ENCODE results near the gene TP53TG3B. TPM values are rescaled to one million over a fixed set of nuclear protein-coding genes. Genes with fewer than 3 reads are reported as not detected.
"Not testable (repeated sequence)": the region's sequence is repeated elsewhere in the genome, so short reads cannot be mapped to it uniquely, and the experiment has no call there.

The TP53TG3B gene
- total RNA-seq = not detected
- polyA plus RNA-seq (2013, experiment 1 of 2) = not detected
- polyA plus RNA-seq (2013, experiment 2 of 2) = not detected
- long read RNA-seq, experiment 1 = 0 reads
- long read RNA-seq, experiment 2 = 0 reads
- long read RNA-seq, experiment 3 = 0 reads
- long read RNA-seq, experiment 4 = 0 reads

- DNase-seq; H3K4me3 Mint-ChIP-seq; H3K4me1 ChIP-seq (ENCODE audit: control insufficient read depth, insufficient read depth, low read length); H3K27ac ChIP-seq (ENCODE audit: low read depth, low read length); H3K27ac Mint-ChIP-seq; H3K4me1 Mint-ChIP-seq; H3K9me3 Mint-ChIP-seq; H3K36me3 Mint-ChIP-seq (ENCODE audit: low read depth); H3K27me3 Mint-ChIP-seq (ENCODE audit: insufficient read depth); H3K4me3 ChIP-seq (ENCODE audit: low read length); H3K9me3 ChIP-seq (ENCODE audit: control insufficient read depth, low read length); H3K9ac ChIP-seq (ENCODE audit: extremely low read depth, low read length, poor library complexity, severe bottlenecking); H3K27me3 ChIP-seq (ENCODE audit: control insufficient read depth, insufficient read depth, low read length, poor library complexity, severe bottlenecking); H3K36me3 ChIP-seq (ENCODE audit: control insufficient read depth, insufficient read depth, low read length): not testable (repeated sequence)
- no CpG with 5 or more reads among the region's 25 CpGs for WGBS, 2 experiments (ENCODE audit: insufficient coverage in 1 of 2, insufficient read length in 1 of 2)
Measured at GRCh38 chr16:33360541-33360940, at the start of gene TP53TG3B. TSS of gene TP53TG3B (plus strand) at chr16:33360841. CDS start at chr16:33360909, 68 bp downstream.

GRCh38 chr16:33336226-33337012 is 24.2 kb upstream of the TP53TG3B start:
- H3K36me3 ChIP-seq (ENCODE audit: control insufficient read depth, insufficient read depth, low read length); H3K9ac ChIP-seq (ENCODE audit: extremely low read depth, low read length, poor library complexity, severe bottlenecking); H3K9me3 Mint-ChIP-seq; H3K4me1 ChIP-seq (ENCODE audit: control insufficient read depth, insufficient read depth, low read length); H3K27ac Mint-ChIP-seq; H3K27ac ChIP-seq (ENCODE audit: low read depth, low read length); H3K36me3 Mint-ChIP-seq (ENCODE audit: low read depth); H3K27me3 ChIP-seq (ENCODE audit: control insufficient read depth, insufficient read depth, low read length, poor library complexity, severe bottlenecking); H3K9me3 ChIP-seq (ENCODE audit: control insufficient read depth, low read length); H3K4me3 ChIP-seq (ENCODE audit: low read length); H3K27me3 Mint-ChIP-seq (ENCODE audit: insufficient read depth); H3K4me3 Mint-ChIP-seq; H3K4me1 Mint-ChIP-seq; DNase-seq: not testable (repeated sequence)
- 73 to 83% methylated on average over 3 to 4 of the region's 4 CpGs for WGBS, 2 experiments (ENCODE audit: insufficient coverage in 1 of 2, insufficient read length in 1 of 2)

GRCh38 chr16:33337627-33338542 is 22.8 kb upstream of the TP53TG3B start:
- not testable (repeated sequence) for H3K9me3 ChIP-seq (ENCODE audit: control insufficient read depth, low read length); H3K36me3 Mint-ChIP-seq (ENCODE audit: low read depth); H3K9me3 Mint-ChIP-seq; H3K9ac ChIP-seq (ENCODE audit: extremely low read depth, low read length, poor library complexity, severe bottlenecking); H3K27me3 ChIP-seq (ENCODE audit: control insufficient read depth, insufficient read depth, low read length, poor library complexity, severe bottlenecking); H3K27ac ChIP-seq (ENCODE audit: low read depth, low read length); H3K27me3 Mint-ChIP-seq (ENCODE audit: insufficient read depth); H3K36me3 ChIP-seq (ENCODE audit: control insufficient read depth, insufficient read depth, low read length); H3K4me1 Mint-ChIP-seq; H3K27ac Mint-ChIP-seq; DNase-seq; H3K4me1 ChIP-seq (ENCODE audit: control insufficient read depth, insufficient read depth, low read length); H3K4me3 Mint-ChIP-seq; H3K4me3 ChIP-seq (ENCODE audit: low read length)
- 71 to 77% methylated on average over 4 to 5 of the region's 5 CpGs for WGBS, 2 experiments (ENCODE audit: insufficient coverage in 1 of 2, insufficient read length in 1 of 2)

- not testable (repeated sequence) for H3K9ac ChIP-seq (ENCODE audit: extremely low read depth, low read length, poor library complexity, severe bottlenecking); H3K27me3 ChIP-seq (ENCODE audit: control insufficient read depth, insufficient read depth, low read length, poor library complexity, severe bottlenecking); H3K9me3 Mint-ChIP-seq; H3K27me3 Mint-ChIP-seq (ENCODE audit: insufficient read depth); DNase-seq; H3K27ac ChIP-seq (ENCODE audit: low read depth, low read length); H3K4me3 ChIP-seq (ENCODE audit: low read length); H3K27ac Mint-ChIP-seq; H3K4me3 Mint-ChIP-seq; H3K4me1 ChIP-seq (ENCODE audit: control insufficient read depth, insufficient read depth, low read length); H3K4me1 Mint-ChIP-seq; H3K36me3 Mint-ChIP-seq (ENCODE audit: low read depth); H3K36me3 ChIP-seq (ENCODE audit: control insufficient read depth, insufficient read depth, low read length); H3K9me3 ChIP-seq (ENCODE audit: control insufficient read depth, low read length)
- 82 to 84% methylated on average over 1 to 2 of the region's 2 CpGs for WGBS, 2 experiments (ENCODE audit: insufficient coverage in 1 of 2, insufficient read length in 1 of 2)
Measured at GRCh38 chr16:33338543-33338951, 22.1 kb upstream of the TP53TG3B start.

GRCh38 chr16:33339093-33340061 is 21.3 kb upstream of the TP53TG3B start:
- not testable (repeated sequence) for H3K27me3 ChIP-seq (ENCODE audit: control insufficient read depth, insufficient read depth, low read length, poor library complexity, severe bottlenecking); H3K9me3 ChIP-seq (ENCODE audit: control insufficient read depth, low read length); H3K27me3 Mint-ChIP-seq (ENCODE audit: insufficient read depth); H3K4me3 Mint-ChIP-seq; H3K4me3 ChIP-seq (ENCODE audit: low read length); H3K27ac Mint-ChIP-seq; H3K9ac ChIP-seq (ENCODE audit: extremely low read depth, low read length, poor library complexity, severe bottlenecking); H3K27ac ChIP-seq (ENCODE audit: low read depth, low read length); H3K36me3 Mint-ChIP-seq (ENCODE audit: low read depth); DNase-seq; H3K4me1 ChIP-seq (ENCODE audit: control insufficient read depth, insufficient read depth, low read length); H3K36me3 ChIP-seq (ENCODE audit: control insufficient read depth, insufficient read depth, low read length); H3K9me3 Mint-ChIP-seq; H3K4me1 Mint-ChIP-seq
- WGBS, 2 experiments (ENCODE audit: insufficient coverage in 1 of 2, insufficient read length in 1 of 2) = 83 to 84% methylated on average over 3 of the region's 4 CpGs
